ENCODE data around the gene RNF144B. TPM values are rescaled to one million over a fixed set of nuclear protein-coding genes. Genes with fewer than 3 reads are reported as not detected.

Gene RNF144B
- total and polyA plus RNA-seq, 7 donors, result 6.0 to 94.9 (median 34.5) TPM

DNA sequence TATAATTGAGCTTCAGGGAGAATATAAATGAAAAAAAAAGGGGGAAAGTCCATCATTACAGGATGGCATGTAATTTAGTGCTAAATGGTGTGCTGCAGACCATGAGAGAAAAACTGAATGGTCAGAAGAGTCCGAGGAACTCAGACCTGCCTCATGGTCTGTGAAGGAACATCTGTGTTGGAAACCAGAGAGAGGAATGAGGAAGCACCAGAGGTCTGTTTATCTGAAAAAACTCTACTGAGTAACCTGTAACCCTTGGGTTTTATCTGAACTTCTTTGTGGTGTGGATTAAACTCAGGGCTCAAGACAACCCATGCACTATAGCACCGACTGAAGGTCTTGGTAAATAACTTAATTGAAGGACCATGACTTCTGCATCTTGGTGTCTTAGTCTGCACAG is 108.1 kb downstream of the RNF144B start:
- intact Hi-C loops (cut with DNase I), result no loop called here
- no peak overlapping the region for H3K4me3 ChIP-seq
- H3K27ac ChIP-seq, result no peak overlapping the region
- H3K9me3 ChIP-seq, result no peaks in the 10 kb centered on the region
- H3K27me3 ChIP-seq (ENCODE audit: insufficient read depth in 3 of 3, low read length in 2 of 3), result no peaks in the 10 kb centered on the region
- TF ChIP-seq, protein P1, sequence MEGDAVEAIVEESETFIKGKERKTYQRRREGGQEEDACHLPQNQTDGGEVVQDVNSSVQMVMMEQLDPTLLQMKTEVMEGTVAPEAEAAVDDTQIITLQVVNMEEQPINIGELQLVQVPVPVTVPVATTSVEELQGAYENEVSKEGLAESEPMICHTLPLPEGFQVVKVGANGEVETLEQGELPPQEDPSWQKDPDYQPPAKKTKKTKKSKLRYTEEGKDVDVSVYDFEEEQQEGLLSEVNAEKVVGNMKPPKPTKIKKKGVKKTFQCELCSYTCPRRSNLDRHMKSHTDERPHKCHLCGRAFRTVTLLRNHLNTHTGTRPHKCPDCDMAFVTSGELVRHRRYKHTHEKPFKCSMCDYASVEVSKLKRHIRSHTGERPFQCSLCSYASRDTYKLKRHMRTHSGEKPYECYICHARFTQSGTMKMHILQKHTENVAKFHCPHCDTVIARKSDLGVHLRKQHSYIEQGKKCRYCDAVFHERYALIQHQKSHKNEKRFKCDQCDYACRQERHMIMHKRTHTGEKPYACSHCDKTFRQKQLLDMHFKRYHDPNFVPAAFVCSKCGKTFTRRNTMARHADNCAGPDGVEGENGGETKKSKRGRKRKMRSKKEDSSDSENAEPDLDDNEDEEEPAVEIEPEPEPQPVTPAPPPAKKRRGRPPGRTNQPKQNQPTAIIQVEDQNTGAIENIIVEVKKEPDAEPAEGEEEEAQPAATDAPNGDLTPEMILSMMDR (IDR thresholded peaks at IDR 0.05), result no peak
- no peak for ATAC-seq
- H3K36me3 ChIP-seq (ENCODE audit: insufficient read depth in 1 of 2, low read depth in 1 of 2), result no peaks in the 10 kb centered on the region
- 76 to 92% (median 80%) methylated on average over 2 of the region's 2 CpGs for WGBS, 3 donors
- DNase-seq, result no peak
- H3K4me1 ChIP-seq, result peaks cover 7% of the 10 kb centered on the region

DNA sequence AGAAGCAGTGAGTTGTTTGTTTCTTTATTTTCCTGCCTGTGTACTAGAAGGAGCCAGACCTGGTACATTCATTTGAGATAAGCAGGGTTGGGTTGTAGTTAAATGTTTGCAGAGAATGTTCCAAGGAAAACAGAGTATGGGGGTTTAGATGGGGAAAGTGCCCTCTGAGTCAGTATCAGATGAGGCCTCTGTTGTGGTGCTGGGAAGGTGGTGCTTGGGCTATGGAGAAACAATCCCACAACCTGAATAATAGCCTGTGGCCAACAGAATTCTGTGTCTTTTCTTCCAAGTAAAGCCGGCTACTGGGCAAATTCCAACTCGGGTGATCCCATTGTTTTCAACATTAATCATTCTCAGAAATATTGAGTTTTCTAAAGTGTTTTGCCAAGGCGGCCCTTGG is 109.3 kb downstream of the RNF144B start:
- WGBS, 3 donors, result 78 to 87% (median 80%) methylated on average over 3 of the region's 3 CpGs
- H3K4me1 ChIP-seq, result peaks cover 7% of the 10 kb centered on the region
- H3K36me3 ChIP-seq (ENCODE audit: insufficient read depth in 1 of 2, low read depth in 1 of 2), result no peaks in the 10 kb centered on the region
- H3K4me3 ChIP-seq, result no peak overlapping the region
- H3K27me3 ChIP-seq (ENCODE audit: insufficient read depth in 3 of 3, low read length in 2 of 3), result no peaks in the 10 kb centered on the region
- DNase-seq, result no peak
- no peak for ATAC-seq
- TF ChIP-seq, protein P1 (IDR thresholded peaks at IDR 0.05), result no peak
- no peak overlapping the region for H3K27ac ChIP-seq
- no peaks in the 10 kb centered on the region for H3K9me3 ChIP-seq
- intact Hi-C loops (cut with DNase I), result no loop called here

DNA sequence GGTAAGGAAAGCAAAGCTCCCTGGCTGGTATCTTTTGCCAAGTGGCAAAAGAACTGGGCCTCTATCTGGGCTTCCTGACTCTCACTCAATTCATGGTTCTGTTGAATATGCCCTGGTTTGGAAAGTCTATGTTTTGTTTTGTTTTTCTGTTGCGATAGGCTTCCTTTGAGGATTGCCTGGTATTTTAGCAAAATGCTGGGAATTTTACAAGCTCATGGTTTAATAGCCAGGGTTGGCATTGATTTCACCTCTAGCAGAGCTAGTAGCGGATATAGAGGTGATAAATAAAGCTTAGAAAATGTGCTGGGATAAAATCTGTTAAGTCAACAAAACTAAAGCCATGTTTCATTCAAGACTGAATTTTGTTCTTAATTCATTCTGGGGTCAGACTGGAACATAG is 109.9 kb downstream of the RNF144B start:
- intact Hi-C loops (cut with DNase I), result no loop called here
- DNase-seq (no peak), ATAC-seq (no peak)
- no peaks in the 10 kb centered on the region for H3K36me3 ChIP-seq (ENCODE audit: insufficient read depth in 1 of 2, low read depth in 1 of 2)
- peaks cover 7% of the 10 kb centered on the region for H3K4me1 ChIP-seq
- WGBS, 3 donors, result 76 to 87% (median 86%) methylated on average over 2 of the region's 2 CpGs
- H3K4me3 ChIP-seq, result no peak overlapping the region
- no peaks in the 10 kb centered on the region for H3K9me3 ChIP-seq
- TF ChIP-seq, protein P1 (IDR thresholded peaks at IDR 0.05), result no peak
- H3K27ac ChIP-seq, result no peak overlapping the region
- no peaks in the 10 kb centered on the region for H3K27me3 ChIP-seq (ENCODE audit: insufficient read depth in 3 of 3, low read length in 2 of 3)

DNA sequence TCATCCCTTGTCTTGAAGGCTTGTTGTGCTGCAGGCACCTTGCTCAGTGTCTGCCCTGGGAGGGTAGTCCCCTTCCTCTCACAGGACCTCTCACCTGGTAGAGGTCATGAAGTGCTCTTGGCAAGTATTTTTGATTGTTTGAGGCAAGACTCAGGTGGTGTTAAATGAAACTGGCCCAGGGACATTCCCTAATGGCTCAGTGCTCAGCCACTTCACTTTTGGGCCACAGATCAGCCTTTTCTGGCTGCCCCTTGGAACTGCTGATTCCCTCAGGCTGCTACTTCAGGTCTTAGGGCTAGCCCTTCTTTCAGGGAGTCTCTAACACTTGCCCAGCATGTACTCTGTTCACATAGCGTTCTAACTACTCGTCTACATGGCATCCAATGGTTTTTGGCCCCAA is 111.3 kb downstream of the RNF144B start:
- Histone ChIP-seq H3K27ac (no peak overlapping the region), H3K4me1 (peaks cover 7% of the 10 kb centered on the region), H3K4me3 (no peak overlapping the region), H3K9me3 (no peaks in the 10 kb centered on the region), H3K27me3 (ENCODE audit: insufficient read depth in 3 of 3, low read length in 2 of 3) (no peaks in the 10 kb centered on the region), H3K36me3 (ENCODE audit: insufficient read depth in 1 of 2, low read depth in 1 of 2) (no peaks in the 10 kb centered on the region)
- DNase-seq, result no peak
- intact Hi-C loops (cut with DNase I), result no loop called here
- WGBS, 3 donors, result 47 to 90% (median 81%) methylated on average over 2 of the region's 2 CpGs
- TF ChIP-seq, protein P1 (IDR thresholded peaks at IDR 0.05), result no peak
- no peak for ATAC-seq

DNA sequence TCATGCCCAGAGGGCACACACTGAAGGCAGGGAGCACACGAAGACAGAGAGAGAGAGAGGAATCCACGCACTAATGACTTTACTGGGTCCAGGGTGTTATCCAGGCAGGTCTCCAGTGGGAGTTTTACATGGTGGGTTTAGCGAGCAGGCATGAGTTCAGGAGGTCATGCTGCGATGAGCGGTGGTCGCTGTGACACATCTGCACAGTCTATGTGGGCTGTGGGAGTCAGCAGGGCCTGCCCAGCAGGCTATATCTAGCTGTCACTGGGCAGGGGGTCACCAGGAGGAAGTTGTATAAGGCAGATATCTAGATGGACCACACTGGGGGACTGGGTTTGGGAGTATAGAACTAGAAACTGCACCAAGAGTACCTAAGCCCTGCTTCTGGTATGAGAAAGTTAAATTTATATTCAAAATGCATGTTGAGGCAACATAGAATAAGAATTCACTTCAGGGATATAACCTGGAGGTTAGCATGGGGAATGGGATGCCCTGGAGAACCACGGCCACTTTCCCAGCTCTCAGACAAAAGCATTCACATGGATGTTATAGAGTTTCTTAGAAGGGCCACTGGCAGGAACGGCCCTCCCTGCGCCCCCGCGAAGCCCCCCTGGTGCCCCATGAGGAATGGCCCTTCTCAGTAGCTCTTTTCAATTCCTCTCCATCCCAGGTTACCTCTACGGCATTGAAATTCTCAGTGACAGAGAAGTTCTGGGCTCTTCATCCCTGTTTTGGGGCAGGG is 113.9 kb downstream of the RNF144B start:
- no peaks in the 10 kb centered on the region for H3K27me3 ChIP-seq (ENCODE audit: insufficient read depth in 3 of 3, low read length in 2 of 3)
- no peaks in the 10 kb centered on the region for H3K9me3 ChIP-seq
- TF ChIP-seq, protein P1 (IDR thresholded peaks at IDR 0.05), result no peak
- DNase-seq, result no peak
- H3K4me1 ChIP-seq, result peaks cover 3% of the 10 kb centered on the region
- no peak overlapping the region for H3K4me3 ChIP-seq
- H3K27ac ChIP-seq, result peak overlapping the region; percentile 1
- intact Hi-C loops (cut with DNase I), result loop anchor here in 1 of 2 donors (10.0 kb wide), 1 partner anchor 66 kb away; no protein-coding TSS in a partner anchor
- no peak for ATAC-seq
- WGBS, 3 donors, result 87 to 92% (median 92%) methylated on average over 12 of the region's 12 CpGs
- H3K36me3 ChIP-seq (ENCODE audit: insufficient read depth in 1 of 2, low read depth in 1 of 2), result no peaks in the 10 kb centered on the region

All from psoas muscle (tissue), 8 donors.